Smooth muscle cell (in vitro differentiated cells): ENCODE data around the gene ZC3H18. TPM values are rescaled to one million over a fixed set of nuclear protein-coding genes. Genes with fewer than 3 reads are reported as not detected.

Experiments
- DNase-seq: peaks from one replicate; lab custom pipeline; 2025; ENCODE audit not compliant: unreplicated experiment; lab: John Stamatoyannopoulos, UW
- H2AFZ ChIP-seq: fragments of 200-600 bp; sonication (generic); 2 replicates; pipeline ENCODE4 v1.6.0; 2016; ENCODE audit warnings: antibody characterized with exemption, low read depth, mild to moderate bottlenecking
- H3F3A ChIP-seq: fragments of 200-600 bp; sonication (generic); 2 replicates; pipeline ENCODE4 v1.6.0; 2017; ENCODE audit warnings: antibody characterized with exemption, low read depth
- H3K27ac ChIP-seq: fragments of 200-600 bp; sonication (generic); 2 replicates; pipeline ENCODE4 v1.5.1; 2016; ENCODE audit warnings: low read depth, mild to moderate bottlenecking
- H3K27me3 ChIP-seq: fragments of 200-600 bp; sonication (generic); 2 replicates; pipeline ENCODE4 v1.6.1; 2016; ENCODE audit warnings: low read depth, mild to moderate bottlenecking
- H3K36me3 ChIP-seq: fragments of 200-600 bp; sonication (generic); 2 replicates; pipeline ENCODE4 v1.5.1; 2016; ENCODE audit warnings: low read depth
- H3K4me1 ChIP-seq: fragments of 200-600 bp; sonication (generic); 2 replicates; pipeline ENCODE4 v1.5.1; 2016; ENCODE audit warnings: low read depth
- H3K4me2 ChIP-seq: fragments of 200-600 bp; sonication (generic); 2 replicates; pipeline ENCODE4 v1.6.0; 2016; ENCODE audit warnings: mild to moderate bottlenecking
- H3K4me3 ChIP-seq: fragments of 200-600 bp; sonication (generic); 2 replicates; pipeline ENCODE4 v1.5.1; 2016; ENCODE audit warnings: mild to moderate bottlenecking
- H3K79me2 ChIP-seq: fragments of 200-600 bp; sonication (generic); 2 replicates; pipeline ENCODE4 v1.6.0; 2016; ENCODE audit warnings: low read depth, mild to moderate bottlenecking
- H3K9ac ChIP-seq: fragments of 200-600 bp; sonication (generic); 2 replicates; pipeline ENCODE4 v1.6.0; 2016; ENCODE audit warnings: low read depth
- H3K9me3 ChIP-seq: fragments of 200-600 bp; sonication (generic); replicated peaks from 2 replicates; pipeline ENCODE4 v1.5.1; 2016; ENCODE audit warnings: low read depth
- H4K20me1 ChIP-seq: fragments of 200-600 bp; sonication (generic); 2 replicates; pipeline ENCODE4 v1.6.0; 2016; ENCODE audit warnings: low read depth
- WGBS: methylation state at CpG from one replicate; pipeline ENCODE4 v1.1.7; 2016; ENCODE audit warnings: low lambda C conversion rate; 5-methylcytosine and 5-hydroxymethylcytosine counted together
- polyA plus RNA-seq: library from polyadenylated mRNA; unstranded; fragments of >200 nt; fragmentation: Nextera tagmentation; extraction: Ambion mirVana; gene quantifications from 2 replicates; pipeline ENCODE4 v1.2.1, GENCODE V29; 2016
- total RNA-seq: library from RNA; depleted of rRNA; stranded (reverse); fragments of >200 nt; gene quantifications from 2 replicates; pipeline ENCODE4 v1.2.3, GENCODE V29; 2014
- TF ChIP-seq, protein P1 (sequence below): fragments of 200-600 bp; sonication (generic); IDR thresholded peaks from 2 replicates; pipeline ENCODE4 v1.5.1; 2017; ENCODE audit warnings: borderline replicate concordance, mild to moderate bottlenecking, antibody characterized with exemption; ENCODE audit not compliant: insufficient read depth, poor library complexity, severe bottlenecking

Gene ZC3H18
- total and polyA plus RNA-seq, 2 experiments from 2014 or later = 14.6 to 30.4 TPM

DNA sequence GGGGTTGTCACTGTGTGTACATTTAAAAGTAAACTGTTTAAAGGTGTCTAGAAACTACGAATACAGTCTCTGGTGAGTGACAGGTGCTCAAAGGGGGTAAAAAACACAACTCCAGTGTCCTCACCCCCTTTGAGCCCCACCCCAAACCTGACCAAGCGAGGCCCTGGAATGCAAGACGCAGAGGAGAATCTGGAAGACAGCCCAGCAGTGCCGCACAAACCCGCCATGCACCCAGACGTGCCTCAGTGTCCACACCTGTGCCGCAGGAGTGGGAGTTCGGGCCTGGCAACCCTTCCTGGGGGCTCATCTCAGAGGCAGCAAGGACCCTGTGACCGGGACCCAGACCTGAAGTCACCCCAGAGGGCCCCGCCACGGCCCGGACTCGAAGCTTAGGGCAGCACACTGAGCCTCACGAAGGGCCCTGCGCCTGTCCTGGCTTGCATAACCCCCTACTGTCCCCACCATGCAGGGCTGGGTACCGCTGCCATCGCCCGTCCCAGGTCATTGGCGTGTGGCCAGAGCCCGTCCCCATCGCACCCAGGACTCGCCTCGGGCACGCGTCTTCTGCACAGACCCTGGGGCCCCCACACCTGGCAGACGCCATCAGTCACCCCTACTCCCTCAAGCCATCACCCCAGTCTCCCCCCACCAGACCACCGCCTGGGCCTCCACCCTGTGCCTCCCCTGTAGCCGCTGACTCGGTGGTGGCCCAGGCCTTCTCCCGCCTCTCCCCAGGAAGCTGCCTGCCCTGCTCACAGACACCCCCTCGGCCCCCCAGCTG lies 33.0 kb upstream of the ZC3H18 start:
- Histone ChIP-seq H3K36me3 (no peaks in the 10 kb centered on the region), H2AFZ (no peak overlapping the region), H3K27ac (no peak overlapping the region), H4K20me1 (peaks cover 12% of the 10 kb centered on the region), H3K9me3 (no peaks in the 10 kb centered on the region), H3K9ac (no peak overlapping the region), H3K4me2 (no peak overlapping the region), H3K4me1 (peaks cover 5% of the 10 kb centered on the region), H3K79me2 (no peaks in the 10 kb centered on the region), H3F3A (no peaks in the 10 kb centered on the region), H3K4me3 (no peak overlapping the region), H3K27me3 (peaks cover 8% of the 10 kb centered on the region)
- TF ChIP-seq, protein P1, sequence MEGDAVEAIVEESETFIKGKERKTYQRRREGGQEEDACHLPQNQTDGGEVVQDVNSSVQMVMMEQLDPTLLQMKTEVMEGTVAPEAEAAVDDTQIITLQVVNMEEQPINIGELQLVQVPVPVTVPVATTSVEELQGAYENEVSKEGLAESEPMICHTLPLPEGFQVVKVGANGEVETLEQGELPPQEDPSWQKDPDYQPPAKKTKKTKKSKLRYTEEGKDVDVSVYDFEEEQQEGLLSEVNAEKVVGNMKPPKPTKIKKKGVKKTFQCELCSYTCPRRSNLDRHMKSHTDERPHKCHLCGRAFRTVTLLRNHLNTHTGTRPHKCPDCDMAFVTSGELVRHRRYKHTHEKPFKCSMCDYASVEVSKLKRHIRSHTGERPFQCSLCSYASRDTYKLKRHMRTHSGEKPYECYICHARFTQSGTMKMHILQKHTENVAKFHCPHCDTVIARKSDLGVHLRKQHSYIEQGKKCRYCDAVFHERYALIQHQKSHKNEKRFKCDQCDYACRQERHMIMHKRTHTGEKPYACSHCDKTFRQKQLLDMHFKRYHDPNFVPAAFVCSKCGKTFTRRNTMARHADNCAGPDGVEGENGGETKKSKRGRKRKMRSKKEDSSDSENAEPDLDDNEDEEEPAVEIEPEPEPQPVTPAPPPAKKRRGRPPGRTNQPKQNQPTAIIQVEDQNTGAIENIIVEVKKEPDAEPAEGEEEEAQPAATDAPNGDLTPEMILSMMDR = no peak
- 91% methylated on average over 28 of the region's 31 CpGs for WGBS
- DNase-seq = no peak

DNA sequence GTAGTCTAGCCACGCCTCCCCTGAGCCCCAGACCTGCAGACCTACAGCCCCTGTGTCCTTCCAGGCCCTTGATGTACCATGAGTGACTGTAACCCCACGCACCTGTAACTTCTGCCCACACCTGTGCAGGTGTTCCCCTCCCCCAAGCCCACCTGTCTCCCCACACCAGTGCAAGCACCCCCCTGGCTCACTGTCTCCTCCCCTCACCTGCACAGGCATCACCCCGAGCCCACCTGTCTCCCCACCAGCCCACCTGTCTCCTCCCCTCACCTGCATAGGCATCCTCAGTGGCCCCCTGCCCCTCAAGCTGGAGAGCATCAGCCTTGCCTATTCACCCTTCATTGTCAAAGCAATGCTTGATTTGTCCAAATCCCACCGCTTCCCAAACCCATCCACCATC lies 32.3 kb upstream of the ZC3H18 start:
- WGBS = 90% methylated on average over 3 of the region's 4 CpGs
- TF ChIP-seq, protein P1 = no peak
- no peaks in the 10 kb centered on the region for H3K79me2 ChIP-seq
- peaks cover 12% of the 10 kb centered on the region for H4K20me1 ChIP-seq
- H3K27me3 ChIP-seq = peaks cover 8% of the 10 kb centered on the region
- H3K9me3 ChIP-seq = no peaks in the 10 kb centered on the region
- no peak overlapping the region for H3K27ac ChIP-seq
- no peak overlapping the region for H3K4me2 ChIP-seq
- H3F3A ChIP-seq = no peaks in the 10 kb centered on the region
- no peak for DNase-seq
- H3K4me1 ChIP-seq = peaks cover 5% of the 10 kb centered on the region
- no peak overlapping the region for H2AFZ ChIP-seq
- H3K36me3 ChIP-seq = no peaks in the 10 kb centered on the region
- H3K9ac ChIP-seq = no peak overlapping the region
- H3K4me3 ChIP-seq = no peak overlapping the region

DNA sequence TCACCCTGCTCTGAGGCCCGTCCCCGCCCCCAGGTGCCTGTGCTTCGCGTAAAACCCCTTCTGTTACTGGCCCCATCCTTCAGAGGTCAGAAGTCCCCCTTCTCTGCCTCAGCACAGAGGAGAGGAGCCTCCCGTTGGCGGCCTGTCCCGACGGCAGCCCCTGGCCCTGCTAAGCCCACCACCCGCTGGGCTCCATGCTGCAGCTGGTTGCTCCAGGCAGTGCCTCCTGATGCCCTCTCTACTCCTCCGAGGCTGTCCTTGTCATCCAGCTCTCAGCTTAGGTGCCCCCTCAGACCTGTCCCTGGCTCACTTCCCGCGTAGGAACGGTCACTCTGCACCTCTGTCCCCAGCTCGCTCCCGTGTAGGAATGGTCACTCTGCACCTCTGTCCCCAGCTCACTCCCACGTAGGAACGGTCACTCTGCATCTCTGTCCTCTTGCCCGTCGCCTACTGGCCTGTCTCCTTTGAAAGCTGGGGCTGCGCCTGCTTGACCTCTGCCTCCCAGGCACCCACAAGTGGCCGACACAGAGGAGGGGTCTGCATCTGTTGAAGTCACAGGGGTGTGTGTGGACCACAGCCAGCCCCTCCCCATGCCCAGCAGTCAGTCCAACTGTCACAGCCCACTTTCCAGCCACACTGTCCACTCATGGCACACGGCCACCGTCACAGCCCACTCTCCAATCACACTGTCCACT lies 31.7 kb upstream of the ZC3H18 start:
- Histone ChIP-seq H3K9ac (no peak overlapping the region), H4K20me1 (peaks cover 12% of the 10 kb centered on the region), H3F3A (no peaks in the 10 kb centered on the region), H3K27me3 (peaks cover 8% of the 10 kb centered on the region), H3K9me3 (no peaks in the 10 kb centered on the region), H3K27ac (no peak overlapping the region), H2AFZ (no peak overlapping the region), H3K4me2 (no peak overlapping the region), H3K36me3 (no peaks in the 10 kb centered on the region), H3K4me3 (no peak overlapping the region), H3K4me1 (peaks cover 5% of the 10 kb centered on the region), H3K79me2 (no peaks in the 10 kb centered on the region)
- no peak for DNase-seq
- TF ChIP-seq, protein P1 = no peak
- WGBS = 83% methylated on average over 23 of the region's 23 CpGs
